ENCODE measurements around the gene ZNF280B. TPM values are rescaled to one million over a fixed set of nuclear protein-coding genes. Genes with fewer than 3 reads are reported as not detected.

Gene ZNF280B
- total RNA-seq, 1 experiment from 2014 or later = 5.5 TPM

DNA sequence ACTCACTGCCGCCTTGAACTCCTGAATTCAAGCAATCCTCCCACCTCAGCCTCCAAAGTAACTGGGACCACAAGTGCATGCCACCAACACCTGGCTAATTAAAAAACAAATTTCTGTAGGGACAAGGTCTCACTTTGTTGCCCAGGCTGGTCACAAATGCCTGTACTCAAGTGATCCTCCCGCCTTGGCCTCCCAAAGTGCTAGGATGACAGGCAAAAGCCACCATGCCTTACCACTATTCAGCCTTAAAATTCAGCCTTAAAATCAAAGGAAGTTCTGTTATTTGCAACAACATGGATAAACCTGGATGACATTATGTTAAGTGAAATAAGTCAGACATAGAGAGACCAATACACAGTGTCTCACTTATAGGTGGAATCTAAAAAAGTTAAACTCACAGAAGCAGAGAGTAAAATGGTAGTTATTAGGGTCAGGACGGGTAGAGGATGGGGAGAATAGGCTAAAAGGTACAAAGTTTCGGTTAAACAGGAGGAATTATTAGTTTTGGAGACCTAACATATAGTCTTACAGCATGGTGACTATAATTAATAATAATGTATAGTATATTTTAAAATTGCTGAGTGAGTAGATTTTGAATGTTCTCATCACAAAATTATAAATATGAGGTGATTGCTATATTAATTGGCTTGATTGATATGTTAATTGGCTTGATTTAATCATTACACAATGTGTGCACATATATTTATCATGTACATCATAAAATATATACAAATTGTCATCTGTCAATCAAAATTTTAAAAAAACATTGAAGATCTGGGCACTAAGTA lies 17.8 kb upstream of the ZNF280B start:
- RAD21 ChIA-PET (ENCODE audit: low non-redundant PET in 1 of 2, low total read pairs in 2 of 2, uncharacterized antibody in 2 of 2, unreplicated experiment in 2 of 2) = no interaction called here
- H4K20me1 ChIP-seq (ENCODE audit: insufficient read depth) = no peaks in the 10 kb centered on the region
- H3K4me3 ChIP-seq (replicated peaks in 1 of 2; ENCODE audit: low read depth in 1 of 2, low read length in 2 of 2) = no peak overlapping the region
- POLR2A ChIA-PET = no interaction called here
- no peak overlapping the region for H2AFZ ChIP-seq (ENCODE audit: low read depth, low read length, poor library complexity, severe bottlenecking)
- no peak overlapping the region for H3K4me2 ChIP-seq (ENCODE audit: low read length)
- BruUV-seq (replicated peaks) = no TSS peak
- no peak overlapping the region for H3K27ac ChIP-seq (ENCODE audit: low read depth, low read length)
- no peak overlapping the region for H3K9ac ChIP-seq (ENCODE audit: low read length)
- ATAC-seq = no peak
- H3K4me1 ChIP-seq (ENCODE audit: control insufficient read depth in 1 of 2, insufficient read depth in 2 of 2, low read length in 2 of 2) = no peaks in the 10 kb centered on the region
- no peaks in the 10 kb centered on the region for H3K27me3 ChIP-seq (ENCODE audit: insufficient read depth, low read length)
- no peaks in the 10 kb centered on the region for H3K79me2 ChIP-seq (ENCODE audit: insufficient read depth, low read length)
- H3K36me3 ChIP-seq (ENCODE audit: control insufficient read depth in 1 of 2, insufficient read depth in 2 of 2, low read length in 2 of 2) = no peaks in the 10 kb centered on the region
- H3K9me3 ChIP-seq (ENCODE audit: control insufficient read depth in 1 of 2, insufficient read depth in 1 of 2, low read depth in 1 of 2, low read length in 2 of 2) = no peaks in the 10 kb centered on the region
- CTCF ChIA-PET = no interaction called here
- no peak for DNase-seq (ENCODE audit: low read depth, low spot score)
- intact Hi-C loops (cut with micrococcal nuclease) = no loop called here
- no peaks in the 10 kb centered on the region for H3K9me2 ChIP-seq (ENCODE audit: insufficient read depth)
- TF ChIP-seq ATF3 (IDR thresholded peaks at IDR 0.05) = no peak
- TF ChIP-seq EZH2 (IDR thresholded peaks at IDR 0.05) = no peak
- TF ChIP-seq ZFX (IDR thresholded peaks at IDR 0.05) = no peak
- TF ChIP-seq CBX3 (IDR thresholded peaks at IDR 0.05; ENCODE audit: low read depth) = no peak
- TF ChIP-seq YY1 (IDR thresholded peaks at IDR 0.05; ENCODE audit: extremely low read depth, insufficient replicate concordance, low read depth, low read length) = no peak
- TF ChIP-seq ELF1 (IDR thresholded peaks at IDR 0.05; ENCODE audit: borderline replicate concordance, low read depth) = no peak
- TF ChIP-seq FOSL1 (IDR thresholded peaks at IDR 0.05; ENCODE audit: low read depth) = no peak
- no peak for TF ChIP-seq EZH2phosphoT487 (IDR thresholded peaks at IDR 0.05; ENCODE audit: borderline replicate concordance)
- TF ChIP-seq, protein P1, sequence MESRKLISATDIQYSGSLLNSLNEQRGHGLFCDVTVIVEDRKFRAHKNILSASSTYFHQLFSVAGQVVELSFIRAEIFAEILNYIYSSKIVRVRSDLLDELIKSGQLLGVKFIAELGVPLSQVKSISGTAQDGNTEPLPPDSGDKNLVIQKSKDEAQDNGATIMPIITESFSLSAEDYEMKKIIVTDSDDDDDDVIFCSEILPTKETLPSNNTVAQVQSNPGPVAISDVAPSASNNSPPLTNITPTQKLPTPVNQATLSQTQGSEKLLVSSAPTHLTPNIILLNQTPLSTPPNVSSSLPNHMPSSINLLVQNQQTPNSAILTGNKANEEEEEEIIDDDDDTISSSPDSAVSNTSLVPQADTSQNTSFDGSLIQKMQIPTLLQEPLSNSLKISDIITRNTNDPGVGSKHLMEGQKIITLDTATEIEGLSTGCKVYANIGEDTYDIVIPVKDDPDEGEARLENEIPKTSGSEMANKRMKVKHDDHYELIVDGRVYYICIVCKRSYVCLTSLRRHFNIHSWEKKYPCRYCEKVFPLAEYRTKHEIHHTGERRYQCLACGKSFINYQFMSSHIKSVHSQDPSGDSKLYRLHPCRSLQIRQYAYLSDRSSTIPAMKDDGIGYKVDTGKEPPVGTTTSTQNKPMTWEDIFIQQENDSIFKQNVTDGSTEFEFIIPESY (IDR thresholded peaks at IDR 0.05; ENCODE audit: extremely low read depth, insufficient replicate concordance, low read length) = no peak

Data from HCT116 (cell line).